GM21360 (cell line): Measurements from ENCODE around the gene HFM1.
"Not testable (repeated sequence)": the region's sequence is repeated elsewhere in the genome, so short reads cannot be mapped to it uniquely, and the experiment has no call there.

Experiments used
- ATAC-seq: cut with Tn5 transposase; IDR thresholded peaks from one replicate; pipeline ENCODE4 v1.9.1; 2021; ENCODE audit warnings: mild to moderate bottlenecking, moderate library complexity; ENCODE audit not compliant: unreplicated experiment

Gene HFM1

GRCh38 chr1:91404151-91405012 is at the start of gene HFM1:
Gene HFM1, minus strand, starts transcription at chr1:91404837. Its CDS starts 3,755 bp downstream, at chr1:91401082.
- peak; percentile 98 for ATAC-seq

- no peak for ATAC-seq
Measured at GRCh38 chr1:91454136-91454535, 49.5 kb upstream of the HFM1 start.

- ATAC-seq: no peak
Measured at GRCh38 chr1:91450260-91450659, 45.6 kb upstream of the HFM1 start.

GRCh38 chr1:91447782-91448181 is 43.1 kb upstream of the HFM1 start:
- not testable (repeated sequence) for ATAC-seq

- not testable (repeated sequence) for ATAC-seq
Measured at GRCh38 chr1:91441980-91442379, 37.3 kb upstream of the HFM1 start.

- no peak for ATAC-seq
Measured at GRCh38 chr1:91440847-91441246, 36.2 kb upstream of the HFM1 start.

- ATAC-seq: no peak
Measured at GRCh38 chr1:91439016-91439415, 34.4 kb upstream of the HFM1 start.

- no peak for ATAC-seq
Measured at GRCh38 chr1:91428182-91428798, 23.7 kb upstream of the HFM1 start.

GRCh38 chr1:91427741-91428140 is 23.1 kb upstream of the HFM1 start:
- ATAC-seq: no peak

GRCh38 chr1:91422523-91422922 is 17.9 kb upstream of the HFM1 start:
- not testable (repeated sequence) for ATAC-seq

GRCh38 chr1:91412371-91412770 is 7.7 kb upstream of the HFM1 start:
- ATAC-seq: no peak

- ATAC-seq: no peak
Measured at GRCh38 chr1:91406773-91407389, 2.2 kb upstream of the HFM1 start.

- no peak for ATAC-seq
Measured at GRCh38 chr1:91402023-91402422, 2.6 kb downstream of the HFM1 start.

GRCh38 chr1:91400133-91400725 is 4.4 kb downstream of the HFM1 start:
- ATAC-seq: no peak

- no peak for ATAC-seq
Measured at GRCh38 chr1:91398291-91398690, 6.3 kb downstream of the HFM1 start.

GRCh38 chr1:91397605-91398004 is 7.0 kb downstream of the HFM1 start:
- ATAC-seq: no peak

- no peak for ATAC-seq
Measured at GRCh38 chr1:91393042-91393441, 11.6 kb downstream of the HFM1 start.

GRCh38 chr1:91386109-91386508 is 18.5 kb downstream of the HFM1 start:
- ATAC-seq: no peak

- ATAC-seq: no peak
Measured at GRCh38 chr1:91383456-91383855, 21.2 kb downstream of the HFM1 start.

GRCh38 chr1:91381844-91382243 is 22.8 kb downstream of the HFM1 start:
- no peak for ATAC-seq

- ATAC-seq: no peak
Measured at GRCh38 chr1:91374086-91374485, 30.6 kb downstream of the HFM1 start.
